ENCODE measurements around the gene PON2. TPM values are rescaled to one million over a fixed set of nuclear protein-coding genes. Genes with fewer than 3 reads are reported as not detected.

The PON2 gene
- total and polyA plus RNA-seq, 7 experiments from 2014 or later, result 1.6 to 11.3 (median 6.7) TPM

GRCh38 chr7:95398155-95398940, 36.5 kb downstream of the PON2 start:
- Mint-ChIP-seq H3K27me3 (peaks cover 28 to 57% (median 36%) of the 10 kb centered on the region in 5 donors), H3K36me3 (no peaks in the 10 kb centered on the region), H3K9me3 (peaks cover 0 to 4% (median 0%) of the 10 kb centered on the region in 11 donors), H3K4me3 (no peak overlapping the region), H3K4me1 (peaks cover 0 to 10% (median 0%) of the 10 kb centered on the region in 7 donors), H3K27ac (no peak overlapping the region)
- ChIA-PET CTCF (no interaction called here), POLR2A (no interaction called here)
- no peak overlapping the region for H3K4me3 ChIP-seq (ENCODE audit: low read length)
- no peaks in the 10 kb centered on the region for H3K9me3 ChIP-seq (ENCODE audit: control insufficient read depth in 2 of 3, low read length in 3 of 3)
- DNase-seq, result no peak
- no peak for ATAC-seq
- no peaks in the 10 kb centered on the region for H3K36me3 ChIP-seq (ENCODE audit: control insufficient read depth in 2 of 3, insufficient read depth in 3 of 3, low read length in 3 of 3)
- H3K27me3 ChIP-seq (ENCODE audit: control insufficient read depth in 2 of 2, insufficient read depth in 2 of 2, low read length in 2 of 2), result peaks cover 0 to 7% of the 10 kb centered on the region in 2 donors
- no peaks in the 10 kb centered on the region for H3K4me1 ChIP-seq (ENCODE audit: control insufficient read depth in 2 of 2, insufficient read depth in 2 of 2, low read length in 2 of 2)
- no peak overlapping the region for H3K27ac ChIP-seq (ENCODE audit: low read depth, low read length)
- intact Hi-C loops (cut with micrococcal nuclease), result no loop called here

GRCh38 chr7:95397381-95397780, 37.4 kb downstream of the PON2 start:
- Histone ChIP-seq H3K27ac (ENCODE audit: low read depth, low read length) (no peak overlapping the region), H3K36me3 (ENCODE audit: control insufficient read depth in 2 of 3, insufficient read depth in 3 of 3, low read length in 3 of 3) (no peaks in the 10 kb centered on the region), H3K4me1 (ENCODE audit: control insufficient read depth in 2 of 2, insufficient read depth in 2 of 2, low read length in 2 of 2) (no peaks in the 10 kb centered on the region), H3K9me3 (ENCODE audit: control insufficient read depth in 2 of 3, low read length in 3 of 3) (no peaks in the 10 kb centered on the region), H3K27me3 (ENCODE audit: control insufficient read depth in 2 of 2, insufficient read depth in 2 of 2, low read length in 2 of 2) (peaks cover 4 to 7% of the 10 kb centered on the region in 2 donors), H3K4me3 (ENCODE audit: low read length) (no peak overlapping the region)
- H3K4me1 Mint-ChIP-seq, result peaks cover 0 to 10% (median 0%) of the 10 kb centered on the region in 7 donors
- ChIA-PET CTCF (no interaction called here), POLR2A (no interaction called here)
- no peaks in the 10 kb centered on the region for H3K36me3 Mint-ChIP-seq
- peaks cover 33 to 62% (median 45%) of the 10 kb centered on the region in 5 donors for H3K27me3 Mint-ChIP-seq
- H3K27ac Mint-ChIP-seq, result no peak overlapping the region
- ATAC-seq, result no peak
- DNase-seq, result no peak
- H3K4me3 Mint-ChIP-seq, result peak overlapping the region in 3 of 10 donors; percentile 39 to 77 (median 43)
- intact Hi-C loops (cut with micrococcal nuclease), result loop anchor here in 1 of 2 donors (2.0 kb wide), 1 partner anchor 79 kb away; no protein-coding TSS in a partner anchor
- peaks cover 0 to 4% (median 0%) of the 10 kb centered on the region in 11 donors for H3K9me3 Mint-ChIP-seq

GRCh38 chr7:95396136-95397032, 38.4 kb downstream of the PON2 start, which contains the start of gene PON3:
TSS of gene PON3 (minus strand) at chr7:95396375. CDS start at chr7:95396350, 25 bp downstream.
- intact Hi-C loops (cut with micrococcal nuclease), result loop anchor here (1.0 to 2.0 kb wide), 2 partner anchors 80 to 81 kb away; no protein-coding TSS in a partner anchor
- no peaks in the 10 kb centered on the region for H3K9me3 ChIP-seq (ENCODE audit: control insufficient read depth in 2 of 3, low read length in 3 of 3)
- no peaks in the 10 kb centered on the region for H3K36me3 ChIP-seq (ENCODE audit: control insufficient read depth in 2 of 3, insufficient read depth in 3 of 3, low read length in 3 of 3)
- peak within 1 kb of the TSS; percentile 43 to 82 (median 71) for H3K4me3 Mint-ChIP-seq
- H3K27ac ChIP-seq (ENCODE audit: low read depth, low read length), result no peak within 1 kb of the TSS
- peaks cover 0 to 10% (median 0%) of the 10 kb centered on the region in 7 donors for H3K4me1 Mint-ChIP-seq
- ChIA-PET CTCF (interaction anchor here (0.6 to 2.7 kb wide), 3 partner anchors 76 to 461 kb away, joined by 3 to 11 read pairs (median 3); no protein-coding TSS in a partner anchor), POLR2A (no interaction called here)
- no peaks in the 10 kb centered on the region for H3K4me1 ChIP-seq (ENCODE audit: control insufficient read depth in 2 of 2, insufficient read depth in 2 of 2, low read length in 2 of 2)
- peak within 1 kb of the TSS; percentile 34 for H3K4me3 ChIP-seq (ENCODE audit: low read length)
- no peak within 1 kb of the TSS for H3K27ac Mint-ChIP-seq
- peaks cover 39 to 62% (median 52%) of the 10 kb centered on the region in 5 donors for H3K27me3 Mint-ChIP-seq
- peaks cover 4 to 7% of the 10 kb centered on the region in 2 donors for H3K27me3 ChIP-seq (ENCODE audit: control insufficient read depth in 2 of 2, insufficient read depth in 2 of 2, low read length in 2 of 2)
- DNase-seq (peak in 8 of 9 donors; percentile 5 to 36 (median 16)), ATAC-seq (peak; percentile 84)
- peaks cover 0 to 4% (median 0%) of the 10 kb centered on the region in 11 donors for H3K9me3 Mint-ChIP-seq
- H3K36me3 Mint-ChIP-seq, result no peaks in the 10 kb centered on the region

- CTCF ChIA-PET, result interaction anchor here (0.6 to 2.7 kb wide), 3 partner anchors 77 to 461 kb away, joined by 3 to 11 read pairs (median 3); no protein-coding TSS in a partner anchor
- H3K36me3 ChIP-seq (ENCODE audit: control insufficient read depth in 2 of 3, insufficient read depth in 3 of 3, low read length in 3 of 3), result no peaks in the 10 kb centered on the region
- intact Hi-C loops (cut with micrococcal nuclease), result loop anchor here (1.0 to 2.0 kb wide), 2 partner anchors 81 to 82 kb away; no protein-coding TSS in a partner anchor
These were observed 39.1 kb downstream of the PON2 start for GRCh38 chr7:95395755-95396135.

GRCh38 chr7:95394370-95394769, 40.5 kb downstream of the PON2 start:
- H3K4me3 Mint-ChIP-seq, result peak overlapping the region in 1 of 10 donors; percentile 12
- H3K4me1 Mint-ChIP-seq, result peaks cover 0 to 10% (median 0%) of the 10 kb centered on the region in 7 donors
- DNase-seq, result no peak
- peaks cover 35 to 56% (median 49%) of the 10 kb centered on the region in 5 donors for H3K27me3 Mint-ChIP-seq
- H3K9me3 ChIP-seq (ENCODE audit: control insufficient read depth in 2 of 3, low read length in 3 of 3), result no peaks in the 10 kb centered on the region
- intact Hi-C loops (cut with micrococcal nuclease), result no loop called here
- H3K4me3 ChIP-seq (ENCODE audit: low read length), result no peak overlapping the region
- H3K27me3 ChIP-seq (ENCODE audit: control insufficient read depth in 2 of 2, insufficient read depth in 2 of 2, low read length in 2 of 2), result peaks cover 4 to 7% of the 10 kb centered on the region in 2 donors
- H3K36me3 ChIP-seq (ENCODE audit: control insufficient read depth in 2 of 3, insufficient read depth in 3 of 3, low read length in 3 of 3), result no peaks in the 10 kb centered on the region
- peaks cover 0 to 4% (median 0%) of the 10 kb centered on the region in 11 donors for H3K9me3 Mint-ChIP-seq
- CTCF ChIA-PET, result interaction anchor here (2.7 kb wide), 1 partner anchor 82 kb away, joined by 11 read pairs; no protein-coding TSS in a partner anchor
- no peaks in the 10 kb centered on the region for H3K36me3 Mint-ChIP-seq
- H3K27ac Mint-ChIP-seq, result peak overlapping the region in 1 of 9 donors; percentile 67
- no peak overlapping the region for H3K27ac ChIP-seq (ENCODE audit: low read depth, low read length)
- no peak for ATAC-seq
- H3K4me1 ChIP-seq (ENCODE audit: control insufficient read depth in 2 of 2, insufficient read depth in 2 of 2, low read length in 2 of 2), result no peaks in the 10 kb centered on the region
- POLR2A ChIA-PET, result no interaction called here

More at GRCh38 chr7:95395755-95396135, 39.1 kb downstream of the PON2 start:
- Mint-ChIP-seq H3K36me3 (no peaks in the 10 kb centered on the region), H3K27me3 (peaks cover 39 to 62% (median 52%) of the 10 kb centered on the region in 5 donors), H3K4me1 (peaks cover 0 to 10% (median 0%) of the 10 kb centered on the region in 7 donors), H3K27ac (no peak overlapping the region), H3K4me3 (peak overlapping the region; percentile 43 to 82 (median 71)), H3K9me3 (peaks cover 0 to 4% (median 0%) of the 10 kb centered on the region in 11 donors)
- Histone ChIP-seq H3K4me1 (ENCODE audit: control insufficient read depth in 2 of 2, insufficient read depth in 2 of 2, low read length in 2 of 2) (no peaks in the 10 kb centered on the region), H3K9me3 (ENCODE audit: control insufficient read depth in 2 of 3, low read length in 3 of 3) (no peaks in the 10 kb centered on the region), H3K27ac (ENCODE audit: low read depth, low read length) (no peak overlapping the region), H3K4me3 (ENCODE audit: low read length) (peak overlapping the region; percentile 34), H3K27me3 (ENCODE audit: control insufficient read depth in 2 of 2, insufficient read depth in 2 of 2, low read length in 2 of 2) (peaks cover 4 to 7% of the 10 kb centered on the region in 2 donors)
- POLR2A ChIA-PET, result no interaction called here
- DNase-seq (no peak), ATAC-seq (no peak)

- Mint-ChIP-seq H3K36me3 (peaks cover 0 to 5% (median 0%) of the 10 kb centered on the region in 5 donors), H3K4me1 (peaks cover 0 to 8% (median 0%) of the 10 kb centered on the region in 7 donors), H3K4me3 (no peak overlapping the region), H3K9me3 (peaks cover 0 to 15% (median 6%) of the 10 kb centered on the region in 11 donors), H3K27me3 (peaks cover 23 to 43% (median 34%) of the 10 kb centered on the region in 5 donors), H3K27ac (no peak overlapping the region)
- Histone ChIP-seq H3K4me3 (ENCODE audit: low read length) (no peak overlapping the region), H3K9me3 (ENCODE audit: control insufficient read depth in 2 of 3, low read length in 3 of 3) (no peaks in the 10 kb centered on the region), H3K27me3 (ENCODE audit: control insufficient read depth in 2 of 2, insufficient read depth in 2 of 2, low read length in 2 of 2) (peaks cover 4 to 7% of the 10 kb centered on the region in 2 donors), H3K36me3 (ENCODE audit: control insufficient read depth in 2 of 3, insufficient read depth in 3 of 3, low read length in 3 of 3) (no peaks in the 10 kb centered on the region), H3K27ac (ENCODE audit: low read depth, low read length) (no peak overlapping the region), H3K4me1 (ENCODE audit: control insufficient read depth in 2 of 2, insufficient read depth in 2 of 2, low read length in 2 of 2) (no peaks in the 10 kb centered on the region)
- DNase-seq (no peak), ATAC-seq (no peak)
- ChIA-PET CTCF (no interaction called here), POLR2A (no interaction called here)
- intact Hi-C loops (cut with micrococcal nuclease), result no loop called here
These were observed 43.1 kb downstream of the PON2 start for GRCh38 chr7:95391761-95392160.
